Thyroid gland (tissue), 4 donors: Measurements from ENCODE around the gene RASGRF2. TPM values are rescaled to one million over a fixed set of nuclear protein-coding genes. Genes with fewer than 3 reads are reported as not detected.

Experiments
- DNase-seq, 2 donors: peaks; one replicate each; pipeline ENCODE4 v3.0.0-alpha.2; 2019
- H3K27ac ChIP-seq, 3 donors: fragments of 200-600 bp; sonication (generic); 1 replicate in 2 of 3; 2 replicates in 1 of 3; pipeline ENCODE4 v1.5.1; 2016 to 2019; ENCODE audit warnings: mild to moderate bottlenecking in 1 of 3, moderate library complexity in 1 of 3
- H3K27me3 ChIP-seq: fragments of 200-600 bp; sonication (generic); one replicate; pipeline ENCODE4 v1.5.1; 2019
- H3K36me3 ChIP-seq, 2 donors: fragments of 200-600 bp; sonication (generic); one replicate each; pipeline ENCODE4 v1.5.1; 2016 to 2019
- H3K4me1 ChIP-seq, 2 donors: fragments of 200-600 bp; sonication (generic); one replicate each; pipeline ENCODE4 v1.5.1; 2017 to 2019
- H3K4me3 ChIP-seq, 3 donors: fragments of 200-600 bp; sonication (generic); replicated peaks in 1 of 3; 1 replicate in 2 of 3; 2 replicates in 1 of 3; pipeline ENCODE4 v1.5.1; 2016; ENCODE audit warnings: mild to moderate bottlenecking in 1 of 3
- H3K9me3 ChIP-seq: fragments of 200-600 bp; sonication (generic); one replicate; pipeline ENCODE4 v1.5.1; 2017
- POLR2A ChIP-seq, 2 donors: fragments of 450-650 bp; IDR thresholded peaks; one replicate each; pipeline ENCODE4 v1.6.1; 2017; ENCODE audit warnings: antibody characterized with exemption in 2 of 2, mild to moderate bottlenecking in 2 of 2, moderate library complexity in 1 of 2
- WGBS, 2 donors: methylation state at CpG; one replicate each; pipeline ENCODE4 v1.1.5; 2017; 5-methylcytosine and 5-hydroxymethylcytosine counted together
- intact Hi-C: fragments of 100-400 bp; cut with DNase I; formaldehyde crosslinking; loops from one replicate; pipeline ENCODE4 v1.15.1; 2023
- total RNA-seq, 4 donors: library from RNA; depleted of rRNA; stranded (reverse); fragments of >200 nt; gene quantifications; one replicate each; pipeline ENCODE4 v1.2.3, GENCODE V29; 2016
- TF ChIP-seq, protein P1 (sequence below), 6 experiments: fragments of 200-600 bp in 3 of 6; fragments of 450-650 bp in 3 of 6; sonication (generic) in 3 of 6; IDR thresholded peaks; one replicate each; pipeline ENCODE4 v1.5.1; 2016 to 2019; ENCODE audit warnings: antibody characterized with exemption in 6 of 6, mild to moderate bottlenecking in 2 of 6, inconsistent platforms in 1 of 6, moderate library complexity in 1 of 6

Gene RASGRF2
- total RNA-seq, 4 donors from 2014 or later, result 9.2 to 18.8 (median 14.8) TPM

DNA sequence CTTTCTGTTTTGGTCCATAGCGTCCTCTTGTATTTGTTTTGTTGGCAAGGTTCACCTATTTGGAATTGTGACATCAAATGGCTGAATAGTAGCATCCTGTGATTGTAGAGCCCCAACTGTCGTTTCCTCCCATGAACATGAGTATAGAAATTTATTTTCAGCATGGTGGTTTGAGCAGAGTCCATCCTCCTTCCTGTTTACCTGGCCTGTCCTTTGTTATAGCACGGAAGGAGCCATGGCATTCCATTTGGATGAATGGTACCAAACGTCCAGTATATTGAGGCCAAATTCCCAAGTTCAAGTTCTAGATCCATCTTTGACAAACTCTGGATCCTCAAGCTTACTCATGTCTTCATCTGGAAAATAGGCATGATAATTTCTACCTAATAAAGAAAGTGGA lies 16.8 kb downstream of the RASGRF2 start:
- Histone ChIP-seq H3K4me3 (no peak overlapping the region), H3K27me3 (no peaks in the 10 kb centered on the region), H3K9me3 (no peaks in the 10 kb centered on the region), H3K4me1 (peaks cover 4 to 17% of the 10 kb centered on the region in 2 donors), H3K36me3 (no peaks in the 10 kb centered on the region), H3K27ac (peak overlapping the region in 1 of 3 donors; percentile 45)
- intact Hi-C loops, result no loop called here
- TF ChIP-seq, protein P1, sequence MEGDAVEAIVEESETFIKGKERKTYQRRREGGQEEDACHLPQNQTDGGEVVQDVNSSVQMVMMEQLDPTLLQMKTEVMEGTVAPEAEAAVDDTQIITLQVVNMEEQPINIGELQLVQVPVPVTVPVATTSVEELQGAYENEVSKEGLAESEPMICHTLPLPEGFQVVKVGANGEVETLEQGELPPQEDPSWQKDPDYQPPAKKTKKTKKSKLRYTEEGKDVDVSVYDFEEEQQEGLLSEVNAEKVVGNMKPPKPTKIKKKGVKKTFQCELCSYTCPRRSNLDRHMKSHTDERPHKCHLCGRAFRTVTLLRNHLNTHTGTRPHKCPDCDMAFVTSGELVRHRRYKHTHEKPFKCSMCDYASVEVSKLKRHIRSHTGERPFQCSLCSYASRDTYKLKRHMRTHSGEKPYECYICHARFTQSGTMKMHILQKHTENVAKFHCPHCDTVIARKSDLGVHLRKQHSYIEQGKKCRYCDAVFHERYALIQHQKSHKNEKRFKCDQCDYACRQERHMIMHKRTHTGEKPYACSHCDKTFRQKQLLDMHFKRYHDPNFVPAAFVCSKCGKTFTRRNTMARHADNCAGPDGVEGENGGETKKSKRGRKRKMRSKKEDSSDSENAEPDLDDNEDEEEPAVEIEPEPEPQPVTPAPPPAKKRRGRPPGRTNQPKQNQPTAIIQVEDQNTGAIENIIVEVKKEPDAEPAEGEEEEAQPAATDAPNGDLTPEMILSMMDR (IDR thresholded peaks at IDR 0.05), result no peak
- no peak for DNase-seq
- WGBS, 2 donors, result 83 to 92% methylated on average over 4 of the region's 4 CpGs

DNA sequence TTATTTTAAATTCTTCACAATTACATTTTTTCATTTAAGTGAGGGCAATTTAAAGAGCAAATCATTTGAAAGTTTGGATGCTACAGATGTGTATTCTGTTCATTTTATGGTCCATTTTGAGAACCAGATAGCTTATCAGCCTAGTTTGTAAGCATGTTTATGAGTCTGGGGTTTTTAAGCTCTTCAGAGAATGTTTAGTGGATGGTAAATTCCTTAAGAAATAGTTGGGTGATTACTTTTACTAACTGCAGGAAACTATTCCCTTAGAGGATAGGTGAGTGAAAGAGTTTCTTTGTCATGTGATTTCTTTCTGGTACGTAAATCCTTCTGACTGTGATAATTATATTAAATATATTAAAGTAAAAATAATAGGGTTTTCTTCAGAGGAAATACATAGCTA lies 17.6 kb downstream of the RASGRF2 start:
- WGBS, 2 donors, result 88 to 99% methylated on average over 1 of the region's 1 CpG
- no peaks in the 10 kb centered on the region for H3K36me3 ChIP-seq
- H3K27me3 ChIP-seq, result no peaks in the 10 kb centered on the region
- intact Hi-C loops, result no loop called here
- no peaks in the 10 kb centered on the region for H3K9me3 ChIP-seq
- H3K27ac ChIP-seq, result peak overlapping the region in 2 of 3 donors; percentile 22 to 45
- no peak overlapping the region for H3K4me3 ChIP-seq
- TF ChIP-seq POLR2A (IDR thresholded peaks at IDR 0.05), result no peak
- TF ChIP-seq, protein P1 (IDR thresholded peaks at IDR 0.05), result no peak
- DNase-seq, result no peak
- H3K4me1 ChIP-seq, result peaks cover 4 to 12% of the 10 kb centered on the region in 2 donors

DNA sequence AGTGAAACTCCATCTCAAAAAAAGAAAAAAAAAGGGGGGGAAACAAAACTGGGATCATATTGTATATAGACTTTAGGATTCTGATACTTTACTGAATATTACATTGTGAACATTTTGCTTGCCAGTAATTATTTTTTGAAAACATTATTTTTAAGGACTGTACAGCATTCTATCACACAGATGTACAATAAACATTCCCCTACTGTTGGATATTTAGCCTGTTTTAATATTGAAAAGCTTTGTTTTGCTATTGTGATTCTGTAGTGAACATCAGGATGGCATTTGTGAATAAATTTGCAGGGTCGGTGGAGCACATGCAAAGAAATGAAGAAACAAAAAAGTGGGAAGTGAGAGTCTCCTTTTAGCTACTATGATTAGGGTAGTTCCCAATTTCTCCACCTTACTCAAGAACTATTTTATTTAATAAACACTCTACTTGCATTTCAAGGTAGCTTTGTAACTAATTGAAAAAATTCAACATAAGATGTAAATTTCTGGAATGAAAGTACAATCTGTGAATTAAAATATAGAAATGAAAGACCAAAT lies 18.7 kb downstream of the RASGRF2 start:
- Histone ChIP-seq H3K36me3 (no peaks in the 10 kb centered on the region), H3K27me3 (no peaks in the 10 kb centered on the region), H3K4me3 (no peak overlapping the region), H3K4me1 (peaks cover 4 to 12% of the 10 kb centered on the region in 2 donors), H3K27ac (no peak overlapping the region), H3K9me3 (no peaks in the 10 kb centered on the region)
- 73 to 76% methylated on average over 1 of the region's 1 CpG for WGBS, 2 donors
- DNase-seq, result no peak
- intact Hi-C loops, result no loop called here
- TF ChIP-seq, protein P1 (IDR thresholded peaks at IDR 0.05), result no peak

DNA sequence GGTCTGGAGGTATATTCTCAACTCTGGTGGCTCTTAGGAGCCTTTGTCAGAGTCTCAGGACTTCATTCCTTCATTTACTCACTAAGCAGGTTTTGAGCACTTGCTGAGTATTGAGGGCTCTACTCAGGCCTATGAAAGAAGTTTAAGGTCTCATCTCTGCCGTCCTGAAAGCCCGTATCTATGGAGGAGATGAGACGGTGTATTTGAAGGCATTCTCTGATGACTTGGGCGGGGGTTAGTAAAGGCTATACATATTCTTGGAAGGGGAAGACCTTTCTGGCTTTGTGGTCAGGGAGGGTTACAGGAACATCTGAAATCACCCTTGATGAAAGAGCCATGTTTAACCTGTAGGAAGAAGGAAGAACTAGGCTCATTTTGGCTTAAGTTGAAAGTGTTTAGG lies 21.9 kb downstream of the RASGRF2 start:
- no peaks in the 10 kb centered on the region for H3K27me3 ChIP-seq
- H3K27ac ChIP-seq, result no peak overlapping the region
- H3K9me3 ChIP-seq, result no peaks in the 10 kb centered on the region
- peaks cover 14 to 18% of the 10 kb centered on the region in 2 donors for H3K4me1 ChIP-seq
- H3K36me3 ChIP-seq, result no peaks in the 10 kb centered on the region
- H3K4me3 ChIP-seq, result no peak overlapping the region
- no peak for DNase-seq
- TF ChIP-seq, protein P1 (IDR thresholded peaks at IDR 0.05), result no peak
- no peak for TF ChIP-seq POLR2A (IDR thresholded peaks at IDR 0.05)
- intact Hi-C loops, result no loop called here
- 73 to 84% methylated on average over 4 of the region's 4 CpGs for WGBS, 2 donors

DNA sequence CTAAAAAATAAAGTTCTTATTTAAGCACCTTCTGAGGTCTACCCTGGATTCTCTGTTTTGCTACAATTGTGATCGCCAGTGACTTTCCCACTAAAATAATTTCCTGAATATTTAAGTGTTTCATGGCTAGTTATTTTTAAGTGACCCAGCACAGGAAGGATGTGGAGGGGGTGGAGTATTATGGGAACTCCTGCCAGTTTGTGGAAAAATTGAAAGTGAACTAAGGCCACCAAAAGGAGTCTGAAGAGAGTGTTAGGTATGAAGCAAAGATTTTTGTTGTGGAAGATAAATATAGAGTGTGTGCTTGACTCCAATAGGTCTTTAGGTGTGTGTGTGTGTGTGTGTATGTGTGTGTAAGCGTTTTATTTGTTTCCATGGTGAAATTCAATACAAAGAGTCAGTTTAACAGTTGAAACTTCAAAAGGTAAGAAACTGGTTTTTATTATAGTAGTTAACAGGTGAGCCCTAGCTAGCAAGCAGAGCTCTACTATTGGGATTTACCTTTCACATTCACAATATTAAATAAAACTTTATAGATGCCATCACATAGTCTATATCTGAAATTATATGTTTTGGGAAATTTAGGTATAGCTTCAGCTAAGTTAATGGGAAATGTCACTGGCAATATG lies 25.6 kb downstream of the RASGRF2 start:
- H3K27ac ChIP-seq, result peak overlapping the region; percentile 17 to 83 (median 25)

More for the DNA sequence above, 25.6 kb downstream of the RASGRF2 start:
- Histone ChIP-seq H3K27me3 (no peaks in the 10 kb centered on the region), H3K4me3 (no peak overlapping the region), H3K36me3 (no peaks in the 10 kb centered on the region), H3K4me1 (peaks cover 32 to 43% of the 10 kb centered on the region in 2 donors), H3K9me3 (no peaks in the 10 kb centered on the region)
- intact Hi-C loops, result no loop called here
- no peak for TF ChIP-seq POLR2A (IDR thresholded peaks at IDR 0.05)
- TF ChIP-seq, protein P1 (IDR thresholded peaks at IDR 0.05), result no peak
- WGBS, 2 donors, result 59 to 72% methylated on average over 2 of the region's 2 CpGs
- DNase-seq, result no peak
